ENCODE data around the gene NAGS.

The NAGS gene

DNA sequence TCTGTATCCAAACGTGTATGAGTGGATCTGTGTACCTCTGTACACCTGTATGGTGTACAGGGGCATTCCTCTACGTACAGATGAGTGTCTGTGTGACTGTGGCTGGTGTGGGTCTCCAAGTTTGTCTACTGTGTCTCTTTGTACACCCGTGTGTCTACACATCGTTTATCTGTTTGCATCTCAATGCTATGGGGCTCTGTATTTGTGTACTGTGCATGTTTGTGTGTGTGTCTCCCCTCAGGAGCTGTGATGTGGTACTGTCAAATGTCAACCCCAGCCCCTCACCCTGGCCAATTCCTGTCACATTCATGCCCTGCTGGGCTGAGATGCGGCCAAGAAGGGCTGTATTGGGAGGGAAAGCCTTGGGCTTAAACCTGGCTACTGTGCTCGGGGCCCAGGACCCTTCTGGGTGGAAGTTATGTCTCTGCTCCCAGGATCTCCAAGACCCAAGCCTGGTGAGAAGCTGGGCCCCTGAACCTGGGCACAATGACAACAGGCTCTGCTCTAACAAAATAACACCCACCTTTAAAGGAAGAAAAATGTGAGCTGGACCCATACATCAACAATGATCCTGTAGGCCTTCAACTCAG is 3.5 kb upstream of the NAGS start:
- no peak overlapping the region for H3K9ac ChIP-seq (ENCODE audit: low read depth, low read length)
- H3K4me3 ChIP-seq (ENCODE audit: low read length) = no peak overlapping the region
- peaks cover 6% of the 10 kb centered on the region; the same call in 1 of the 2 replicates for H3K4me1 ChIP-seq (ENCODE audit: insufficient read depth, low read length)
- no peak overlapping the region for H3K27ac ChIP-seq (ENCODE audit: low read length)
- no peaks in the 10 kb centered on the region for H3K9me3 ChIP-seq (ENCODE audit: insufficient read depth, low read depth, low read length)
- peaks cover 37% of the 10 kb centered on the region for H3K27me3 ChIP-seq (ENCODE audit: insufficient read depth, low read length)
- H3K36me3 ChIP-seq (ENCODE audit: insufficient read depth, low read depth, low read length) = no peaks in the 10 kb centered on the region

DNA sequence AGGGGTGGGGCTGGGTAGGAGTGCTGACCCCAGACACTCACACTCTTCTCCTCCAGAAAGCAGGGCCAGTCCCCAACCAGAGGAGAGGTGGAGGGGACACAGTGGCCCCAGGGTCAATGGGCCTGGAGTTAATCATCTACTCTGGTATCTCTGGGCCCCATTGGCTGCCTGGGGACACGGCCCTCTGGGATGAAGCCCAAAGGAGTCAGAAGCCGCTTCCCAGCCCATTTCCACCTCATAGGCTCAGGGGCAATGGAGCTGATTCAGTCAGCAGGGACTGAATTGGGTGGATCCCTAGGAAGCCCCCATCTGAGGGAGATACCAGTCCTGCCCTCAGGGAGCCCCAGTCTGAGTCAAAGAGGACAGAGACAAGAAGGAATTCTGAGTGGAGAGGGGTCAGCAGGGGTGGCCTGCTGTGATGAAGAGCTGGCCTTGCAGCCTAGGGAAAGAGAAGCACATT is 2.9 kb upstream of the NAGS start:
- Histone ChIP-seq H3K4me3 (ENCODE audit: low read length) (no peak overlapping the region), H3K27ac (ENCODE audit: low read length) (no peak overlapping the region), H3K4me1 (ENCODE audit: insufficient read depth, low read length) (peaks cover 6% of the 10 kb centered on the region; the same call in 1 of the 2 replicates), H3K9me3 (ENCODE audit: insufficient read depth, low read depth, low read length) (no peaks in the 10 kb centered on the region), H3K27me3 (ENCODE audit: insufficient read depth, low read length) (peaks cover 42% of the 10 kb centered on the region), H3K36me3 (ENCODE audit: insufficient read depth, low read depth, low read length) (no peaks in the 10 kb centered on the region), H3K9ac (ENCODE audit: low read depth, low read length) (no peak overlapping the region)

DNA sequence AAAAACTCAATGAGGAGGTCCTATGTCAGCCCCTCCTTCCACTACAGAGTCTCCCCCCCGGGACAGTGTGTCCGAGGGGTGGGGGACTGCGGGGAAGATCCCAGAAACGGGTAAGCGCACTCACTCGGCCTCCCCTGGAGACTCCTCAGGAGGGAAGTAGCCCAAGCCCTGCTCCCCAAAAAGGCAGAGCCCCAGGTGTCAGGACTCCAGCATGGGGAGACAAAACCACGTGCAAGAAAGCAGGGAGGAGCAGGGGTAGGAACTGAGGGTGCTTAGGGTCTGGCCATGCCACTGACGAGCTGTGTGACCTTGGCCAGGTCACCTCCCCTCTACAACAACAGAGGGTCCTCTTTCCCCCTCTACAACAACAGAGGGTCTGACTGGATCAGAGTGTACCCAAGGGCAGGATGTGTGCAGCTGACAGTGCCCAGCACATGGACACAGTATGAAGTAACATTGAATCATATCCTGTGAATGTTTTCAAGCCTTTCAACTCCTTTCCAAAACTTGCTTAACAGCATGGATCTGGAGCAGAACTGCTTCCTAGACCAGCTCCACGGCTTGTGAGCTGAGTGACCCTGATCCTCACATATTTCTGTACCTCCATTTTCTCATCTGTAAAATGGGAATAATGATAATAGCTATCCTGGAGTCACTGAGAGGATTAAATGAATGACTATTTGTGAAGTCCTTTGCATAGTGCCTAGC is 2.1 kb upstream of the NAGS start:
- no peak overlapping the region for H3K27ac ChIP-seq (ENCODE audit: low read length)
- no peak overlapping the region for H3K9ac ChIP-seq (ENCODE audit: low read depth, low read length)
- no peak overlapping the region for H3K4me3 ChIP-seq (ENCODE audit: low read length)
- H3K27me3 ChIP-seq (ENCODE audit: insufficient read depth, low read length) = peaks cover 44% of the 10 kb centered on the region
- no peaks in the 10 kb centered on the region for H3K9me3 ChIP-seq (ENCODE audit: insufficient read depth, low read depth, low read length)
- H3K4me1 ChIP-seq (ENCODE audit: insufficient read depth, low read length) = peaks cover 6% of the 10 kb centered on the region; the same call in 1 of the 2 replicates
- H3K36me3 ChIP-seq (ENCODE audit: insufficient read depth, low read depth, low read length) = no peaks in the 10 kb centered on the region

DNA sequence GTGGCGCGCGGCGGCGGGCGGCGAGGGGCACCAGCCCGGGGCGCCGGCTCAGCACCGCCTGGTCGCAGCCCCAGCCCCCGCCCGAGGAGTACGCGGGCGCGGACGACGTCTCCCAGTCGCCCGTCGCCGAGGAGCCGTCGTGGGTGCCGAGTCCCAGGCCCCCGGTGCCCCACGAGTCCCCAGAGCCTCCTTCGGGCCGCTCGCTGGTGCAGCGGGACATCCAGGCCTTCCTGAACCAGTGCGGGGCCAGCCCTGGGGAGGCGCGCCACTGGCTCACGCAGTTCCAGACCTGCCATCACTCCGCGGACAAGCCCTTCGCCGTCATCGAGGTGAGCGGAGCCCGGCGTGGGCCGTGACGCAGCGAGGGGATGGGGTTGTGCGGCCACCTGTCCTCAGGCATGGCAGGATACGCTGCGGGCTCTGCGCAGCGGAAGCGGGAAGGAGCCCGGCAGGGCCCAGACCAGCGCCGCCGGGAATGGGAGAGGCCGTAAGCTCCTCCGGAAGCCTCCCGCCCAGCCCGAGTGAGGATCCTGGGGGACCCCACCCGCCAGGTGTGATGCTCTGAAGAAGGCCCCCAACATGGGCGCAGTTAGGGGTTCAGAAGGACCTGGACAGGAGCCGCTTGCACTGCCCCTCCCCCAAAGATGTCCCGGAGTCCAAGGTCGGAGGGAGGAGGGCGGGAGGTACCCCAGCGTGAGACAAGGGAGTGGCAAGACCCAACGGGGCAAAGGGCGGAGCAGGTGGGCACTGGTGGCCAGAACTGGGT is 522 bp downstream of the NAGS start:
- H3K4me1 ChIP-seq (ENCODE audit: insufficient read depth, low read length) = peaks cover 16% of the 10 kb centered on the region
- no peak overlapping the region for H3K27ac ChIP-seq (ENCODE audit: low read length)
- peak overlapping the region; percentile 91 for H3K4me3 ChIP-seq (ENCODE audit: low read length)
- H3K9me3 ChIP-seq (ENCODE audit: insufficient read depth, low read depth, low read length) = no peaks in the 10 kb centered on the region
- no peaks in the 10 kb centered on the region for H3K36me3 ChIP-seq (ENCODE audit: insufficient read depth, low read depth, low read length)
- peaks cover 44% of the 10 kb centered on the region for H3K27me3 ChIP-seq (ENCODE audit: insufficient read depth, low read length)
- H3K9ac ChIP-seq (ENCODE audit: low read depth, low read length) = no peak overlapping the region

DNA sequence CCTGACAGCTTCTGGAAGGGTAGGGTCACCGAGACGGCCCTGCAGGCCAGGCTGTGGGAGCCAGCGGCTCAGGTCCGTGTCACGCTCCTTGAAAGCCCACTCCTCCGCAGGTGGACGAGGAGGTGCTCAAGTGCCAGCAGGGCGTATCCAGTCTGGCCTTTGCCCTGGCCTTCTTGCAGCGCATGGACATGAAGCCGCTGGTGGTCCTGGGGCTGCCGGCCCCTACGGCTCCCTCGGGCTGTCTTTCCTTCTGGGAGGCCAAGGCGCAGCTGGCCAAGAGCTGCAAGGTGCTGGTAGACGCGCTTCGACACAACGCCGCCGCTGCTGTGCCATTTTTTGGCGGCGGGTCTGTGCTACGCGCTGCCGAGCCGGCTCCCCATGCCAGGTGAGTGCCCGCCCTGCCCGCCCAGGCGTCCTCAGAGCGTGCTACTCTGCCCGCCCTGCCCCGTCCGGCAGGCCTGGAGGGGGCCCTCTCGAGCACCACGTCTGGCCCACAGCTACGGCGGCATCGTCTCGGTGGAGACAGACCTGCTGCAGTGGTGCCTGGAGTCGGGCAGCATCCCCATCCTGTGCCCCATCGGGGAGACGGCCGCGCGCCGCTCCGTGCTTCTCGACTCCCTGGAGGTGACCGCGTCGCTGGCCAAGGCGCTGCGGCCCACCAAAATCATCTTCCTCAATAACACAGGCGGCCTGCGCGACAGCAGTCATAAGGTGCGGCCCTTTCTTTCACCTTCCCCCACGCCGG is 1.3 kb downstream of the NAGS start:
- Histone ChIP-seq H3K27ac (ENCODE audit: low read length) (no peak overlapping the region), H3K4me1 (ENCODE audit: insufficient read depth, low read length) (peaks cover 16% of the 10 kb centered on the region), H3K9me3 (ENCODE audit: insufficient read depth, low read depth, low read length) (no peaks in the 10 kb centered on the region), H3K4me3 (ENCODE audit: low read length) (peak overlapping the region; percentile 91), H3K36me3 (ENCODE audit: insufficient read depth, low read depth, low read length) (no peaks in the 10 kb centered on the region), H3K27me3 (ENCODE audit: insufficient read depth, low read length) (peaks cover 44% of the 10 kb centered on the region), H3K9ac (ENCODE audit: low read depth, low read length) (peak overlapping the region; percentile 51; the same call in 1 of the 2 replicates)

DNA sequence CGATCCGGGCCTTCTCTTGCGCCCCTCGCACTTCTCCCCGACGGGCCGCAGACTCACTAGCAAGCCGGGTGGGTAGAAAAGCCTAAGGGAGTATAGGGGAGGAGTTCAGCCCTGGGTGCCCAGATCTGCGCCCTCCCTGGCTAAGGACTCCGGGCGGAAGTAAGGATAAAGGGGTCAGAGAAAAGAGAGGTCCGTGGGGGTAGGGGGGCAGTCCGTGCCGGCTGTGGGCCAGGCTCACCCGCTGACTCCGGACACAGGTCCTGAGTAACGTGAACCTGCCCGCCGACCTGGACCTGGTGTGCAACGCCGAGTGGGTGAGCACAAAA is 1.8 kb downstream of the NAGS start:
- Histone ChIP-seq H3K27me3 (ENCODE audit: insufficient read depth, low read length) (peaks cover 44% of the 10 kb centered on the region), H3K4me1 (ENCODE audit: insufficient read depth, low read length) (peaks cover 16% of the 10 kb centered on the region), H3K9me3 (ENCODE audit: insufficient read depth, low read depth, low read length) (no peaks in the 10 kb centered on the region), H3K4me3 (ENCODE audit: low read length) (peak overlapping the region; percentile 91), H3K27ac (ENCODE audit: low read length) (no peak overlapping the region), H3K36me3 (ENCODE audit: insufficient read depth, low read depth, low read length) (no peaks in the 10 kb centered on the region), H3K9ac (ENCODE audit: low read depth, low read length) (peak overlapping the region; percentile 51; the same call in 1 of the 2 replicates)

DNA sequence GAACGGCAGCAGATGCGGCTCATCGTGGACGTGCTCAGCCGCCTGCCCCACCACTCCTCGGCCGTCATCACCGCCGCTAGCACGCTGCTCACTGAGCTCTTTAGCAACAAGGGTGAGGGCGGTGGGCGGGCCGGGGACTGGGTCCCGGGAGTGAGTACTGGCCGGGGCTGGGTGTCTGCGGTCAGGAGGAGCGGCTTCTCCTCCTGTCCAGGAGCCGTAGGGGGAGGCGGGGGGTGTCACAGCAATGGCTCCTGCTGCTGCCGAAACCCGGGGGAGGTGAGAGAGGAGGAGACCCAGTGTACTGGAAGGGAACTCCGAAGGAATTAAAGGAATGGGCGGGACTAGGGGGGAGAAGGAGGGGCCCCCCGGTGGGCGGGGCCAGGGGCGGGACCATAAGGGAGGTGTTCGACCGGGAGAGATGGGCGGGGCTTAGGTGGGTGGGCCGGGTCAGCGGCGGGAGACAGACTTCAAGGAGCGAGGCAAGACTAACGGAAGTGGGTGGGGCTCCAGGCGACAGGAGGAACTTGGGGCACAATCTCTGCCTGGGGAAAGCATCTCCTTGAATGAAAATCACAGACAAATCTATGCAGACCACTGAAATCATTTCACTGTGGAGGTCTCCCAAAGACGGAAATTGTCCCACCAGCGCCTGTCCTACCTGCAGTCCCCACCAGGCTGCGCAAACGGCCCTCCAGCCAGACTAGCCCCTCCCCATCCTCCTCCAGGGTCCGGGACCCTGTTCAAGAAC is 2.4 kb downstream of the NAGS start:
- Histone ChIP-seq H3K9ac (ENCODE audit: low read depth, low read length) (peak overlapping the region; percentile 65; the same call in 1 of the 2 replicates), H3K4me3 (ENCODE audit: low read length) (peak overlapping the region; percentile 91), H3K4me1 (ENCODE audit: insufficient read depth, low read length) (peaks cover 16% of the 10 kb centered on the region), H3K27ac (ENCODE audit: low read length) (no peak overlapping the region), H3K9me3 (ENCODE audit: insufficient read depth, low read depth, low read length) (no peaks in the 10 kb centered on the region), H3K36me3 (ENCODE audit: insufficient read depth, low read depth, low read length) (peaks cover 3% of the 10 kb centered on the region; the same call in 1 of the 2 replicates), H3K27me3 (ENCODE audit: insufficient read depth, low read length) (peaks cover 44% of the 10 kb centered on the region)

DNA sequence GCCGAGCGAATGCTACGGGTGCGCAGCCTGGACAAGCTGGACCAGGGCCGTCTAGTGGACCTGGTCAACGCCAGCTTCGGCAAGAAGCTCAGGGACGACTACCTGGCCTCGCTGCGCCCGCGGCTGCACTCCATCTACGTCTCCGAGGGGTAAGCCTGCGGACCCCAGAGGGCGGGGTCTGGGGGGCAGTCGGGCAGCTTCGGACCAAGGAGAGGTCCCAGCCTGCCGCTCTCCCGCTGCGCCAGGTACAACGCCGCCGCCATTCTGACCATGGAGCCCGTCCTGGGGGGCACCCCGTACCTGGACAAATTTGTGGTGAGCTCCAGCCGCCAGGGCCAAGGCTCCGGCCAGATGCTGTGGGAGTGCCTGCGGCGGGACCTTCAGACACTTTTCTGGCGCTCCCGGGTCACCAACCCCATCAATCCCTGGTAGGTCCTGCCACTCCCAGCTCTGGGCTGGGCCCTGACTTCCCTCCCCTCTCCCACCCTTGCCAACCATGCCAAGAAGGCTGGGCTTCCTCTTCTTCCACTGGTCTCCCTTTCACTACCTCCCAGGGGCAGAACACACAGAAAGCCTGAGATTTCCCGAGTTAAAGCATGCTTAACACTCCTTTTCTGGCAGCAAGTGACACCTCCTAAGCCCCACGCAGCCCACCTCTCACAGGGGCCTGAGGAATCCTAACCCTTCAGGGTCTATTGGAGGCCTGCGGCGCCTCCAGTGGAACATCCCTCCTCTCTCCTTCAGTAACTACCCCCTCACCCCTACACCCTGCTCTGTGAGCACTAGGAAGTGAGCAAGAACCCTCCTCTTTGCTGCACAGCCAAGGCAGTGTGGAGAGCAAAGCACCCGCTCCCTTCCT is 3.2 kb downstream of the NAGS start:
- H3K27me3 ChIP-seq (ENCODE audit: insufficient read depth, low read length) = peaks cover 41% of the 10 kb centered on the region
- H3K4me3 ChIP-seq (ENCODE audit: low read length) = peak overlapping the region; percentile 91
- peak overlapping the region; percentile 65; the same call in 1 of the 2 replicates for H3K9ac ChIP-seq (ENCODE audit: low read depth, low read length)
- peaks cover 16% of the 10 kb centered on the region for H3K4me1 ChIP-seq (ENCODE audit: insufficient read depth, low read length)
- H3K9me3 ChIP-seq (ENCODE audit: insufficient read depth, low read depth, low read length) = no peaks in the 10 kb centered on the region
- no peak overlapping the region for H3K27ac ChIP-seq (ENCODE audit: low read length)
- peaks cover 7% of the 10 kb centered on the region; the same call in 1 of the 2 replicates for H3K36me3 ChIP-seq (ENCODE audit: insufficient read depth, low read depth, low read length)

DNA sequence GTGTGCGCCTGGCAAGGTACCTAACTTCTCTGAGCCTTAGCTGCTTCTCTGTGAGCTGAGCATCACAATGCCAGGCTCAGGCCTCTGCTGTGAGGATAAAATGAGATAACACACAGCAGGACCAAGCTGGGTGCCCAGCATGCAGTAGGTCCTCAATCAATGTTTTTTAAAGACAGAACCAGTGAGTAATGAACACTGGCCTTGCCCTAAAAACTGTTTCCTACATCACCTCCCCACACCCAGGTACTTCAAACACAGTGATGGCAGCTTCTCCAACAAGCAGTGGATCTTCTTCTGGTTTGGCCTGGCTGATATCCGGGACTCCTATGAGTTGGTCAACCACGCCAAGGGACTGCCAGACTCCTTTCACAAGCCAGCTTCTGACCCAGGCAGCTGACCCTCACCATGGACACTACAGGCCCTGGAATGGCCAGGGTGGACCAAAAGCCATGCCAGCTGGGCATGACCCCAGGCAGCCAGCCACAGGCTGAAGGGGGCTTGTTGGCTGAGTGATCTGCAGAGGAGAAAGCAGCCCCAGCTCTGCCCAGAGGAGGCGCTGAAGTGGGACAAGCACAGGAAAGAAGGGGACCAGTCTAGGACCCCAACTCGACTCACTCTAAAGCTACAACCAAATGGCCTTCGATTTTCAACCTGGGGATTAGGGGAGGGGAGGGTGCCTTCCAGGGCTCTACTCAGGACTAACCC is 3.9 kb downstream of the NAGS start:
- H3K9ac ChIP-seq (ENCODE audit: low read depth, low read length) = no peak overlapping the region; the same call in 1 of the 2 replicates
- H3K4me3 ChIP-seq (ENCODE audit: low read length) = peak overlapping the region; percentile 91

More for the DNA sequence above, 3.9 kb downstream of the NAGS start:
- Histone ChIP-seq H3K36me3 (ENCODE audit: insufficient read depth, low read depth, low read length) (peaks cover 7% of the 10 kb centered on the region; the same call in 1 of the 2 replicates), H3K4me1 (ENCODE audit: insufficient read depth, low read length) (peaks cover 16% of the 10 kb centered on the region), H3K9me3 (ENCODE audit: insufficient read depth, low read depth, low read length) (no peaks in the 10 kb centered on the region), H3K27me3 (ENCODE audit: insufficient read depth, low read length) (peaks cover 34% of the 10 kb centered on the region), H3K27ac (ENCODE audit: low read length) (no peak overlapping the region)
